HepG2 (cell line): ENCODE data around the gene GASK1A. TPM values are rescaled to one million over a fixed set of nuclear protein-coding genes. Genes with fewer than 3 reads are reported as not detected.

Experiments
- ATAC-seq: fragments of 200-7000 bp; cut with Tn5 transposase; 3 replicates; pipeline ENCODE4 v1.9.1; 2020; ENCODE audit warnings: mild to moderate bottlenecking, moderate library complexity
- BruUV-seq: library from RNA; stranded (reverse); fragments of 400-500 nt; replicated peaks from 2 replicates; lab custom pipeline; 2021; lab: Mats Ljungman, UMichigan
- CTCF ChIA-PET: fragments of 300-600 bp; formaldehyde crosslinking; extraction: SDS; loops from one replicate; lab custom pipeline; 2021; ENCODE audit warnings: low total read pairs, inconsistent platforms, low intra/inter-chr PET ratio; lab: Yijun Ruan, JAX
- POLR2A ChIA-PET: fragments of 350-600 bp; sonication (Branson Sonifier 250); formaldehyde crosslinking; loops from one replicate; lab custom pipeline; 2020; ENCODE audit warnings: antibody characterized with exemption, inconsistent platforms; lab: Yijun Ruan, JAX
- DNase-seq: peaks from one replicate; pipeline ENCODE4 v3.0.0-alpha.2; 2015; ENCODE audit warnings: low spot score
- FAIRE-seq: peaks from 3 replicates; lab custom pipeline; 2011; peaks lifted over from hg19 to GRCh38; lab: Jason Lieb, UNC
- H2AFZ ChIP-seq: one replicate; pipeline ENCODE4 v1.6.1; 2011; ENCODE audit warnings: low read length, inconsistent platforms
- H3K27ac ChIP-seq: fragments of 300-600 bp; 3 replicates; pipeline ENCODE4 v1.8.0; 2011; ENCODE audit warnings: mixed run types, mild to moderate bottlenecking, mixed read lengths, low read length, inconsistent platforms; ENCODE audit not compliant: insufficient read depth; ENCODE audit errors: extremely low read length
- H3K27me3 ChIP-seq, 2 experiments: fragments of 200-600 bp in 1 of 2; 2 replicates in 1 of 2; 3 replicates in 1 of 2; pipeline versions ENCODE4 v1.6.0 to v1.8.0; 2011; ENCODE audit warnings: low read length in 2 of 2, mild to moderate bottlenecking in 2 of 2, moderate library complexity in 2 of 2, inconsistent platforms in 1 of 2; ENCODE audit not compliant: insufficient read depth in 2 of 2, control insufficient read depth in 1 of 2
- H3K36me3 ChIP-seq, 2 experiments: fragments of 200-600 bp in 1 of 2; replicated peaks in 1 of 2; 2 replicates in 1 of 2; 3 replicates in 1 of 2; pipeline versions ENCODE4 v1.5.1 to v1.8.0; 2011; ENCODE audit warnings: low read length in 2 of 2, inconsistent platforms in 1 of 2; ENCODE audit not compliant: insufficient read depth in 2 of 2, control insufficient read depth in 1 of 2
- H3K4me1 ChIP-seq: 2 replicates; pipeline ENCODE4 v1.5.1; 2012; ENCODE audit warnings: low read length, inconsistent platforms; ENCODE audit not compliant: insufficient read depth
- H3K4me2 ChIP-seq: 2 replicates; pipeline ENCODE4 v1.6.0; 2011; ENCODE audit warnings: low read depth, low read length, inconsistent platforms
- H3K4me3 ChIP-seq, 3 experiments: fragments of 200-600 bp in 1 of 3; sonication (generic), shearing (Covaris generic) in 1 of 3; replicated peaks in 1 of 3; 2 replicates each; pipeline ENCODE4 v1.5.1; 2011 to 2016; ENCODE audit warnings: low read length in 3 of 3, inconsistent platforms in 2 of 3, low read depth in 2 of 3, mild to moderate bottlenecking in 2 of 3, control low read depth in 1 of 3, mixed read lengths in 1 of 3; ENCODE audit not compliant: insufficient read depth in 1 of 3
- H3K79me2 ChIP-seq: one replicate; pipeline ENCODE4 v1.6.1; 2011; ENCODE audit warnings: low read length, inconsistent platforms; ENCODE audit not compliant: insufficient read depth
- H3K9ac ChIP-seq: 2 replicates; pipeline ENCODE4 v1.6.0; 2011; ENCODE audit warnings: mild to moderate bottlenecking, low read depth, low read length, inconsistent platforms; ENCODE audit not compliant: insufficient read depth
- H3K9me3 ChIP-seq: 2 replicates; pipeline ENCODE4 v1.5.1; 2012; ENCODE audit warnings: mild to moderate bottlenecking, low read length
- H4K20me1 ChIP-seq: 2 replicates; pipeline ENCODE4 v1.6.0; 2011; ENCODE audit warnings: inconsistent platforms, mild to moderate bottlenecking, low read length, moderate library complexity; ENCODE audit not compliant: insufficient read depth
- CREB1 ChIP-seq, 2 experiments: fragments of 450-650 bp in 1 of 2; IDR thresholded peaks; 2 replicates each; pipeline ENCODE4 v1.6.1; 2016 to 2017; ENCODE audit warnings: control low read depth in 1 of 2, mild to moderate bottlenecking in 1 of 2, missing compliant biosample characterization in 1 of 2, missing genetic modification characterization in 1 of 2
- GABPA ChIP-seq, 2 experiments: IDR thresholded peaks; 2 replicates each; pipeline ENCODE4 v1.6.1; 2011 to 2016; ENCODE audit warnings: low read depth in 2 of 2, low read length in 1 of 2, missing biosample characterization in 1 of 2, missing genetic modification characterization in 1 of 2
- ZBTB3 ChIP-seq: sonication (generic); formaldehyde crosslinking; IDR thresholded peaks from 2 replicates; pipeline ENCODE4 v1.4.0; 2020; ENCODE audit warnings: low read depth, mild to moderate bottlenecking, moderate library complexity, missing genetic modification reagents, borderline replicate concordance
- ZNF709 ChIP-seq: sonication (generic); formaldehyde crosslinking; IDR thresholded peaks from 2 replicates; pipeline ENCODE4 v1.5.0; 2020; ENCODE audit warnings: mild to moderate bottlenecking, missing genetic modification reagents
- WGBS: methylation state at CpG from one replicate; pipeline ENCODE4 v1.1.6; 2017; ENCODE audit warnings: low lambda C conversion rate; 5-methylcytosine and 5-hydroxymethylcytosine counted together
- in situ Hi-C: cut with HindIII; loops from 2 replicates; pipeline ENCODE4 v1.10.0; 2017; ENCODE audit warnings: low pct_unique_long_range_greater_than_20kb; ENCODE audit not compliant: extremely low pct_ligation_motif_present
- intact Hi-C: fragments of 100-400 bp; cut with micrococcal nuclease; formaldehyde crosslinking; loops from one replicate; pipeline ENCODE4 v1.10.0; 2022; ENCODE audit not compliant: unreplicated experiment
- polyA plus RNA-seq, 8 experiments: library from polyadenylated mRNA; depleted of rRNA in 3 of 8; stranded (reverse) in 7 of 8; unstranded in 1 of 8; fragments of >200 nt; fragmentation: Illumina TruSeq in 4 of 8; extraction: Trizol in 4 of 8; gene quantifications; 2 replicates each; pipeline versions ENCODE4 v1.2.1 to v1.2.3, GENCODE V29; 2011 to 2016; ENCODE audit warnings: low read depth in 4 of 8, missing spikeins in 1 of 8, mixed read lengths in 1 of 8; ENCODE audit not compliant: insufficient read depth in 1 of 8
- total RNA-seq, 5 experiments: library from RNA; depleted of rRNA; stranded (reverse); fragments of >200 nt; fragmentation: Illumina TruSeq; extraction: Trizol; gene quantifications; 2 replicates each; pipeline ENCODE4 v1.2.3, GENCODE V29; 2016; ENCODE audit warnings: low read depth in 1 of 5

GASK1A gene
- total and polyA plus RNA-seq, 2 of the 13 experiments (the other 11 are each of a cell fraction or from before 2014, with no cell fraction given) = not detected

DNA sequence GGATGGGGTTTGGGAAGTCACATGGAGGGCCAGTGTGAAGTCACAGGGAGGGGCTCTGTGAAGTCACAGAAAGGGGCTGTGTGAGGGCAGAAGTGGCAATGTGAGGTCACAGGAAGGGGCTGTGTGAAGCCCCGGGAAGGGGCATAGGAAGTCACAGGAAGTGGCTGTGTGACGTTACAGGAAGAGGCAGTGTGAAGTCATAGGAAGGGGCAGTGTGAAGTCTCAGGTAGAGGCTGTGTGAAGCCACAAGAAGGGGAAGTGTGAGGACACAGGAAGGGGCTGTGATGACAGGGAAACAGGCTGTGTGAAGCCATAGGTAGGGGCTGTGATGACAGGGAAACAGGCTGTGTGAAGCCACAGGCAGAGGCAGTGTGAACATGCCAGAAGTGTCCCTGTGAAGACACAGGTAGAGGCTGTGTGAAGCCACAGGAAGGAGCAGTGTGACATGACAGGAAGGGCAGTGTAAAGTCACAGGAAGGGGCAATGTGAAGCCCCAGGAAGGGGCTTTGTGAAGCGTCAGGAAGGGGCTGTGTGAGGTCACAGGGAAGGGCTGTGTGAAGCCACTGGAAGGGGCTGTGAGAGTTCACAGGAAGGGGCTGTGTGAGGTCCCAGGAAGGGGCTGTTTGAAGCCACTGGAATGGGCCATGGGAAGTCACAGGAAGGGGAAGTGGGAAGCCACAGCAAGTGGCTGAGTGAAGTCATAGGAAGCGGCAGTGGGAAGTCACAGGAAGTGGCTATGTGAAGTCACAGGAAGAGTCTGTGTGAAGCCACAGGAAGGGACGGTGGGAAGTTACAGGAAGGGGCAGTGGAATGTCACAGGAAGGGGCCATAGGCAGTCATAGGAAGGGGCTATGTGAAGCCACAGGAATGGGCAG, 37.1 kb downstream of the GASK1A start:
- Histone ChIP-seq H4K20me1 (no peaks in the 10 kb centered on the region), H3K79me2 (no peaks in the 10 kb centered on the region), H3K4me2 (no peak overlapping the region), H3K9ac (no peak overlapping the region), H3K27ac (no peak overlapping the region), H3K4me1 (no peaks in the 10 kb centered on the region), H3K4me3 (no peak overlapping the region), H3K36me3 (no peaks in the 10 kb centered on the region), H3K27me3 (peaks cover 0 to 5% of the 10 kb centered on the region in 2 experiments; a peak in 2 of 5 replicates), H2AFZ (no peak overlapping the region), H3K9me3 (peaks cover 57% of the 10 kb centered on the region)
- TF ChIP-seq GABPA (IDR thresholded peaks at IDR 0.05; ENCODE audit: low read depth, low read length) = peak; percentile 14
- TF ChIP-seq GABPA (CRISPR knock-in tag; IDR thresholded peaks at IDR 0.05; ENCODE audit: low read depth) = no peak
- no peak for TF ChIP-seq ZBTB3 (CRISPR knock-in tag)
- intact Hi-C loops = no loop called here
- no peak for ATAC-seq
- ChIA-PET POLR2A (no interaction called here), CTCF (no interaction called here)
- FAIRE-seq = no peak
- WGBS = 3% methylated on average over 5 of the region's 5 CpGs
- BruUV-seq = no TSS peak
- in situ Hi-C loops = no loop called here
- no peak for DNase-seq

DNA sequence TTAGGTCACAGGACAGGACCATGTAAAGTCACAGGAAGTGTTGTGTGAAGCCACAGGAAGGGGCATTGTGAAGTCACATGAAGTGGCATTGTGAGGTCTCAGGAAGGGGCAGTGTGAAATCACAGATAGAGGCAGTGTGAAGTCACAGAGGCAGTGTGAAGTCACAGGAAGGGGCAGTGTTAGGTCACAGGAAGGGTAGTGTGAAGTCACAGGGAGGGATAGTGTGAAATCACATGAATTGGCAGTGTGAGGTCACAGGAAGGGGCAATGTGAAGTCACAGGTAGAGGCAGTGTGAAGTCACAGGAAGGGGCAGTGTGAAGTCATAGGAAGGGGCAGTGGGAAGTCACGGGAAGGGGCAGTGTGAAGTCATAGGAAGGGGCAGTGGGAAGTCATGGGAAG, 37.9 kb downstream of the GASK1A start:
- no peak overlapping the region for H3K4me3 ChIP-seq
- no peaks in the 10 kb centered on the region for H3K79me2 ChIP-seq
- peaks cover 50% of the 10 kb centered on the region for H3K9me3 ChIP-seq
- in situ Hi-C loops = no loop called here
- peaks cover 0 to 11% of the 10 kb centered on the region in 2 experiments; a peak in 2 of 5 replicates for H3K27me3 ChIP-seq
- CTCF ChIA-PET = no interaction called here
- H3K4me1 ChIP-seq = no peaks in the 10 kb centered on the region
- WGBS = 3% methylated on average over 1 of the region's 1 CpG
- H3K36me3 ChIP-seq = no peaks in the 10 kb centered on the region
- POLR2A ChIA-PET = no interaction called here
- ATAC-seq (no peak), FAIRE-seq (no peak)
- TF ChIP-seq CREB1 (IDR thresholded peaks at IDR 0.05) = peak; percentile 16; the same call in 1 of the 2 replicates
- no peak for TF ChIP-seq CREB1 (CRISPR knock-in tag; IDR thresholded peaks at IDR 0.05)
- no peak for TF ChIP-seq ZNF709
- TF ChIP-seq, all 625 proteins: peak for 1
- no TSS peak for BruUV-seq
- Histone ChIP-seq H3K9ac (no peak overlapping the region), H3K27ac (no peak overlapping the region), H2AFZ (no peak overlapping the region), H4K20me1 (no peaks in the 10 kb centered on the region), H3K4me2 (no peak overlapping the region)
- intact Hi-C loops = no loop called here
- DNase-seq = no peak
